PC-3 (cell line): Measurements from ENCODE around the gene MED12L. TPM values are rescaled to one million over a fixed set of nuclear protein-coding genes. Genes with fewer than 3 reads are reported as not detected.
"Not testable (repeated sequence)": the region's sequence is repeated elsewhere in the genome, so short reads cannot be mapped to it uniquely, and the experiment has no call there.

Experiments used
- ATAC-seq: fragments of 200-7000 bp; cut with Tn5 transposase; 2 replicates; pipeline ENCODE4 v1.9.1; 2020; ENCODE audit warnings: mild to moderate bottlenecking, moderate library complexity
- BruUV-seq: library from RNA; stranded (reverse); fragments of 400-500 nt; replicated peaks from 2 replicates; lab custom pipeline; 2021; lab: Mats Ljungman, UMichigan
- CTCF ChIA-PET: fragments of 300-600 bp; sonication (Branson Sonifier 250); formaldehyde crosslinking; loops from one replicate; lab custom pipeline; 2022; ENCODE audit warnings: antibody characterized with exemption; lab: Charles Lee
- POLR2A ChIA-PET: fragments of 300-600 bp; sonication (Branson Sonifier 250); formaldehyde crosslinking; loops from one replicate; lab custom pipeline; 2022; ENCODE audit warnings: antibody characterized with exemption; ENCODE audit not compliant: unreplicated experiment; lab: Charles Lee
- DNase-seq: peaks from one replicate; pipeline ENCODE4 v3.0.0-alpha.2; 2015
- H2AFZ ChIP-seq: fragments of 300-600 bp; sonication (generic); 2 replicates; pipeline ENCODE4 v1.6.0; 2016; ENCODE audit warnings: antibody characterized with exemption, low read length
- H3F3A ChIP-seq: fragments of 300-600 bp; sonication (generic); one replicate; pipeline ENCODE4 v1.6.0; 2017; ENCODE audit warnings: antibody characterized with exemption, low read length, control low read depth, mild to moderate bottlenecking; ENCODE audit not compliant: unreplicated experiment
- H3K27ac ChIP-seq: fragments of 300-600 bp; sonication (generic); 2 replicates; pipeline ENCODE4 v1.5.1; 2016; ENCODE audit warnings: mild to moderate bottlenecking, low read length
- H3K27me3 ChIP-seq: fragments of 300-600 bp; sonication (generic); 2 replicates; pipeline ENCODE4 v1.6.1; 2016; ENCODE audit warnings: low read length, mixed read lengths
- H3K36me3 ChIP-seq: fragments of 300-600 bp; sonication (generic); 2 replicates; pipeline ENCODE4 v1.6.1; 2016; ENCODE audit warnings: low read depth, mixed run types, low read length, mixed read lengths
- H3K4me1 ChIP-seq: fragments of 300-600 bp; sonication (generic); 2 replicates; pipeline ENCODE4 v1.5.1; 2016; ENCODE audit warnings: low read length; ENCODE audit not compliant: insufficient read depth
- H3K4me2 ChIP-seq: fragments of 300-600 bp; sonication (generic); 2 replicates; pipeline ENCODE4 v1.6.0; 2016; ENCODE audit warnings: low read length
- H3K4me3 ChIP-seq: fragments of 300-600 bp; sonication (generic); 2 replicates; pipeline ENCODE4 v1.5.1; 2016; ENCODE audit warnings: mild to moderate bottlenecking, low read length, mixed read lengths
- H3K79me2 ChIP-seq: fragments of 300-600 bp; sonication (generic); 2 replicates; pipeline ENCODE4 v1.6.1; 2017; ENCODE audit warnings: low read length, mixed read lengths
- H3K9ac ChIP-seq: fragments of 300-600 bp; sonication (generic); 2 replicates; pipeline ENCODE4 v1.6.0; 2016; ENCODE audit warnings: mild to moderate bottlenecking, low read length
- H3K9me2 ChIP-seq: fragments of 300-600 bp; sonication (generic); replicated peaks from 2 replicates; pipeline ENCODE4 v1.6.1; 2016; ENCODE audit warnings: mixed run types, low read length, mixed read lengths
- H3K9me3 ChIP-seq: fragments of 300-600 bp; sonication (generic); 2 replicates; pipeline ENCODE4 v1.6.1; 2016; ENCODE audit warnings: low read length, mixed read lengths
- H4K20me1 ChIP-seq: fragments of 300-600 bp; sonication (generic); 2 replicates; pipeline ENCODE4 v1.6.1; 2016; ENCODE audit warnings: low read length, mixed read lengths
- CTCF ChIP-seq: fragments of 300-600 bp; sonication (generic); conservative IDR thresholded peaks from 2 replicates; pipeline ENCODE4 v1.5.1; 2017; ENCODE audit warnings: antibody characterized with exemption, low read depth, mild to moderate bottlenecking, low read length
- EZH2 ChIP-seq: fragments of 300-600 bp; sonication (generic); IDR thresholded peaks from one replicate; pipeline ENCODE4 v1.6.1; 2017; ENCODE audit warnings: antibody characterized with exemption, mild to moderate bottlenecking, low read length; ENCODE audit not compliant: unreplicated experiment
- EZH2phosphoT487 ChIP-seq: fragments of 300-600 bp; sonication (generic); IDR thresholded peaks from 2 replicates; pipeline ENCODE4 v1.6.1; 2018; ENCODE audit warnings: mild to moderate bottlenecking, antibody characterized with exemption, low read length, borderline replicate concordance
- intact Hi-C: fragments of 100-400 bp; cut with micrococcal nuclease; formaldehyde crosslinking; loops from 2 replicates; pipeline ENCODE4 v1.9.0; 2023
- total RNA-seq: library from RNA; depleted of rRNA; stranded (reverse); fragments of >200 nt; gene quantifications from 2 replicates; pipeline ENCODE4 v1.2.3, GENCODE V29; 2014

The MED12L gene
- total RNA-seq, 1 experiment from 2014 or later = 0.55 TPM

- H3K9me2 ChIP-seq = no peaks in the 10 kb centered on the region
- H3K4me3 ChIP-seq = no peak overlapping the region
- BruUV-seq = no TSS peak
- ChIA-PET CTCF (interaction anchor here (1.3 to 1.4 kb wide), 2 partner anchors 10 to 61 kb away, joined by 4 to 7 read pairs; no protein-coding TSS in a partner anchor), POLR2A (no interaction called here)
- H3K79me2 ChIP-seq = no peaks in the 10 kb centered on the region
- no peaks in the 10 kb centered on the region for H3K36me3 ChIP-seq
- no peak for ATAC-seq
- intact Hi-C loops = loop anchor here (5.0 to 10.0 kb wide), 2 partner anchors 204 to 686 kb away; no protein-coding TSS in a partner anchor
- H4K20me1 ChIP-seq = no peaks in the 10 kb centered on the region
- H3K9me3 ChIP-seq = no peaks in the 10 kb centered on the region
- H3K4me1 ChIP-seq = peaks cover 31% of the 10 kb centered on the region
- no peak overlapping the region for H3K9ac ChIP-seq
- no peak for TF ChIP-seq CTCF
- no peak for DNase-seq
- peak overlapping the region; percentile 20 for H3K27ac ChIP-seq
- no peaks in the 10 kb centered on the region for H3F3A ChIP-seq
- H3K27me3 ChIP-seq = no peaks in the 10 kb centered on the region
- 0 out of 2 replicates have a peak overlapping the region, but pooled peaks have one; percentile 15 for H2AFZ ChIP-seq
- peak overlapping the region; percentile 60 for H3K4me2 ChIP-seq
These were observed 143.2 kb downstream of the MED12L start for GRCh38 chr3:151228666-151229040.

- H3F3A ChIP-seq = no peaks in the 10 kb centered on the region
- ChIA-PET CTCF (no interaction called here), POLR2A (no interaction called here)
- TF ChIP-seq EZH2phosphoT487 = no peak
- no peak for TF ChIP-seq EZH2
- TF ChIP-seq CTCF = no peak
- DNase-seq = no peak
- BruUV-seq = no TSS peak
- no peak overlapping the region for H3K9ac ChIP-seq
- H3K27ac ChIP-seq = no peak overlapping the region
- H3K4me1 ChIP-seq = peaks cover 31% of the 10 kb centered on the region
- H3K4me2 ChIP-seq = no peak overlapping the region
- H3K9me3 ChIP-seq = no peaks in the 10 kb centered on the region
- no peak overlapping the region for H3K4me3 ChIP-seq
- no peaks in the 10 kb centered on the region for H3K27me3 ChIP-seq
- no peaks in the 10 kb centered on the region for H3K79me2 ChIP-seq
- H4K20me1 ChIP-seq = no peaks in the 10 kb centered on the region
- intact Hi-C loops = no loop called here
- ATAC-seq = no peak
- H2AFZ ChIP-seq = no peak overlapping the region
- H3K36me3 ChIP-seq = no peaks in the 10 kb centered on the region
- no peaks in the 10 kb centered on the region for H3K9me2 ChIP-seq
These were observed 145.2 kb downstream of the MED12L start for GRCh38 chr3:151230646-151231045.

DNA sequence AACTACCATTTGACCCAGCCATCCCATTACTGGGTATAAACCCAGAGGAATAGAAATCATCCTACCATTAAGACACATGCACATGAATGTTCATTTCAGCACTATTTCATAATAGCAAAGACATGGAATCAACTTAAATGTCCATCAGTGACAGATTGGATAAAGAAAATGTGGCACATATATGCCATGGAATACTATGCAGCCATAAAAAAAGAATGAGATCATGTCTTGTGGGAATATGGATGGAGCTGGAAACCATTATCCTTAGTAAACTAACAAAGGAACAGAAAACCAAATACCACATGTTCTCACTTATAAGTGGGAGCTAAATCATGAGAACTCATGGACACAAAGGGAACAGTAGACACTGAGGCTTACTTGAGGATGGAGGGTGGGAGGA is 146.9 kb downstream of the MED12L start:
- H3K4me3 ChIP-seq, H2AFZ ChIP-seq, DNase-seq, H4K20me1 ChIP-seq, H3K27me3 ChIP-seq, H3F3A ChIP-seq, CTCF ChIA-PET, intact Hi-C loops, H3K4me2 ChIP-seq, H3K9ac ChIP-seq, H3K27ac ChIP-seq, ATAC-seq, BruUV-seq, H3K9me3 ChIP-seq, H3K9me2 ChIP-seq, H3K36me3 ChIP-seq, H3K79me2 ChIP-seq, POLR2A ChIA-PET: not testable (repeated sequence)
- peaks cover 15% of the 10 kb centered on the region for H3K4me1 ChIP-seq
